Panc1 (cell line): ENCODE results near the gene GFI1B. TPM values are rescaled to one million over a fixed set of nuclear protein-coding genes. Genes with fewer than 3 reads are reported as not detected.

Source experiments
- ATAC-seq: fragments of 200-7000 bp; cut with Tn5 transposase; 2 replicates; pipeline ENCODE4 v1.9.1; 2020; ENCODE audit warnings: mild to moderate bottlenecking, moderate library complexity
- BruUV-seq: library from RNA; stranded (reverse); fragments of 400-500 nt; replicated peaks from 2 replicates; lab custom pipeline; 2021; lab: Mats Ljungman, UMichigan
- CTCF ChIA-PET: fragments of 300-600 bp; sonication (Branson Sonifier 250); formaldehyde crosslinking; loops from one replicate; lab custom pipeline; 2022; ENCODE audit warnings: antibody characterized with exemption; lab: Charles Lee
- POLR2A ChIA-PET: fragments of 300-600 bp; sonication (Branson Sonifier 250); formaldehyde crosslinking; loops from one replicate; lab custom pipeline; 2022; ENCODE audit warnings: antibody characterized with exemption; lab: Charles Lee
- DNase-seq: peaks from one replicate; pipeline ENCODE4 v3.0.0-alpha.2; 2010; ENCODE audit warnings: low read depth, low spot score
- H3K27ac ChIP-seq: 2 replicates; pipeline ENCODE4 v1.5.1; 2011; ENCODE audit warnings: mild to moderate bottlenecking, low read length, inconsistent platforms
- H3K27me3 ChIP-seq: fragments of 200-500 bp; sonication (Bioruptor generic); 2 replicates; pipeline ENCODE4 v1.6.0; 2014; ENCODE audit warnings: low read length, inconsistent platforms; ENCODE audit not compliant: control insufficient read depth, insufficient read depth
- H3K36me3 ChIP-seq: fragments of 200-500 bp; sonication (Bioruptor generic); 2 replicates; pipeline ENCODE4 v1.5.1; 2014; ENCODE audit warnings: inconsistent platforms, mild to moderate bottlenecking, low read length, moderate library complexity; ENCODE audit not compliant: control insufficient read depth, insufficient read depth
- H3K4me1 ChIP-seq: 2 replicates; pipeline ENCODE4 v1.5.1; 2011; ENCODE audit warnings: inconsistent platforms, mild to moderate bottlenecking, low read length, moderate library complexity; ENCODE audit not compliant: control insufficient read depth, insufficient read depth
- H3K4me3 ChIP-seq, 2 experiments: 2 replicates each; pipeline ENCODE4 v1.5.1; 2011 to 2012; ENCODE audit warnings: low read depth in 2 of 2, low read length in 2 of 2, mild to moderate bottlenecking in 2 of 2, inconsistent platforms in 1 of 2, moderate library complexity in 1 of 2
- H3K9me3 ChIP-seq: fragments of 200-500 bp; sonication (Bioruptor generic); 2 replicates; pipeline ENCODE4 v1.5.1; 2014; ENCODE audit warnings: low read depth, mild to moderate bottlenecking, inconsistent platforms, low read length, moderate library complexity; ENCODE audit not compliant: control insufficient read depth, insufficient read depth
- POLR2AphosphoS5 ChIP-seq: IDR thresholded peaks from 2 replicates; pipeline ENCODE4 v1.6.1; 2012; ENCODE audit warnings: mild to moderate bottlenecking, low read depth, low read length, moderate library complexity
- SIN3A ChIP-seq: IDR thresholded peaks from 2 replicates; pipeline ENCODE4 v1.6.1; 2012; ENCODE audit warnings: low read depth, mild to moderate bottlenecking, low read length, moderate library complexity, borderline replicate concordance; ENCODE audit not compliant: insufficient read depth
- TCF7L2 ChIP-seq: IDR thresholded peaks from 2 replicates; pipeline ENCODE4 v1.6.1; 2011; ENCODE audit warnings: mild to moderate bottlenecking, low read depth, low read length, inconsistent platforms
- in situ Hi-C: cut with HindIII; loops from 2 replicates; pipeline ENCODE4 v1.10.0; 2016; ENCODE audit warnings: low sequenced_read_pairs, low pct_unique_long_range_greater_than_20kb
- intact Hi-C: fragments of 100-400 bp; cut with micrococcal nuclease; formaldehyde crosslinking; loops from one replicate; pipeline ENCODE4 v1.10.0; 2022; ENCODE audit not compliant: unreplicated experiment
- total RNA-seq: library from RNA; stranded (reverse); gene quantifications from one replicate; pipeline ENCODE4 v1.2.1, GENCODE V29; 2021; ENCODE audit not compliant: unreplicated experiment
- TF ChIP-seq, protein P1 (sequence below): fragments of 450-650 bp; IDR thresholded peaks from 2 replicates; pipeline ENCODE4 v1.5.1; 2017; ENCODE audit warnings: mild to moderate bottlenecking
- TF ChIP-seq, protein P2 (sequence below), 2 experiments: IDR thresholded peaks; 2 replicates each; pipeline ENCODE4 v1.6.1; 2011 to 2012; ENCODE audit warnings: low read depth in 2 of 2, control low read depth in 1 of 2, low read length in 1 of 2, mild to moderate bottlenecking in 1 of 2, moderate library complexity in 1 of 2; ENCODE audit not compliant: insufficient read depth in 1 of 2

Gene GFI1B
- total RNA-seq, 1 experiment from 2014 or later: 0.08 TPM

DNA sequence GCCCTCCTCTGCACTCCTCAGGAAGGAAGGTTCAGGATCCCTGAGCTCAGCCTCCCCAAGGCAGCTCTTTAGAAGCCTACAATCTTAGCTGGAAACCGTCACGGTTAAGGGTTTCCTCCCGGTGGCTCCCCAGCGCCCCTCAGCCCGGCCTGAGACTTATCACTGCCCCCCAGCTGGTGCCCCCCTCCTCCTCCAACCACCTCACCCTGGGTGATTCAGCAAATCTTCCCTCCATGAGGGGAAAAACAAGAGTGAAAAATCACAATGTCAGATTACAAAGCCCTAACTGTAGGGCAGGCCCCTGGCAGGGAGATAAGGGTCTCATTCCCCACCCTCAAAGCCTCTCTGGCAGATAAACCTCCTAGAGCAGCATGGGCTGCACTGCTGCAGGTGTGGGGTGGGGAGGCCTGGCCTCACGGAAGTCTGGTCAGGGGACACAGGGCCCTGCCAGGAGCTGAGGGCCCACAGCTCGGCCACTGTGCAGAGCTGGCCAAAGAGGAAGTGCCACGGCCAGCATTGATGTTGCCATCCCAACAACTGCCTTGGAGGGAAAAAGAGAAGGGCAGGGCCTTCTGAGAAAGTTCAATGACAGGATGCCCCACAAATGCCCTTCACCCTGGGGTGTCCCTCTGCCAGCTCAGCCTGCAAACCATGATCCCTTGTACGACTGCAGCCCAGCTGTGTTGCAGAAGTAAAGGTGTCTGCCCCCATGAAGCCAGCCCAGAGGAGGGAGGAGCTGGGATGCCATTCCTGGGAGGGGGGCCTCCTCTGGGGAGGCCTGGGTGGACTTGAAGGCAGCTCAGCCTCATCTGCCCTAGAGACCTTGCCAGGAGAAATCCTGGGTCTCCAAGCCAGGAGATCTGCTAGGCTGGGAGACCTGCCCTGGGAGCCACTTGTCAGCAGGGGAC lies 25.9 kb downstream of the GFI1B start:
- H3K9me3 ChIP-seq: no peaks in the 10 kb centered on the region
- ChIA-PET CTCF (interaction anchor here (0.5 kb wide), 1 partner anchor 418 kb away, joined by 12 read pairs; no protein-coding TSS in a partner anchor), POLR2A (no interaction called here)
- in situ Hi-C loops: no loop called here
- no TSS peak for BruUV-seq
- intact Hi-C loops: no loop called here
- no peaks in the 10 kb centered on the region for H3K4me1 ChIP-seq
- H3K27ac ChIP-seq: no peak overlapping the region
- DNase-seq (no peak), ATAC-seq (no peak)
- no peaks in the 10 kb centered on the region for H3K27me3 ChIP-seq
- no peak for TF ChIP-seq POLR2AphosphoS5
- H3K4me3 ChIP-seq: no peak overlapping the region
- no peaks in the 10 kb centered on the region for H3K36me3 ChIP-seq

DNA sequence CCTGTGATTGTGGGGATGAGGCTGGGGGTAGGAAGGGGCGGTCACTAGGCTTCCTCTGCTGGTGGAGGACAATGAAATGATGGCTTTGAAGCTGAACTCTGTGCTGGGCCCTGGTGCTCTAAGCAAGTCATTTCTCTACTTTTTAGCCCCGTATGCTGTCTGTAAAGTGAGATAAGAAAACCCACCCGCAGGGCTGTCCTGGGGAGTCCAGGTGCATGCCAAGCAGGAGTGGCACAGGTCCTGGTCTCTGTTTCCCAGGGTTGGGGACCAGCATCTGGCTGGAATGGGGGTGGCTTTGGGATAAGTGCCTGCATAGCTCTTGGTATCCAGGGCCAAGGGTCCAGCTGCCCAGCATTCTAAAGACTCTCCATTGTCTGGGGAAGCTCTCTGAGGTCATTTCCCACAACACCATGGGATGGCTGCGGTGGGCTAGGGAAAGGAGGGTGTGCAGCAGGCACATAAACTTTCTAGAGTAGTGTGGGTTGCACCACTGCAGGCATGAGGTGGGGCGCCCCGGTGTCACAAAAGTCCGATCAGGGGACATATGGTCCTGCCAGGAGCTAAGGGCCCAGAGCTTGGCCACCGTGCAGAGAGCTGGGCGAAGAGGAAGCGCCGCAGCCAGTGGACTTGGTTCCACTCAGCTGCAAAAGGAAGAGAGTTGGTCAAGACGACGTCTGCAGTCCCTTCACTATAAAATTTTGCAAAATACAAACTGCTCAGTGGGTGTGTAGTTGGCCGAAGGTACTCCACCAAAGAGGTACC lies 26.7 kb downstream of the GFI1B start:
- H3K27me3 ChIP-seq: no peaks in the 10 kb centered on the region
- H3K4me1 ChIP-seq: no peaks in the 10 kb centered on the region
- ChIA-PET CTCF (interaction anchor here (0.5 kb wide), 1 partner anchor 418 kb away, joined by 12 read pairs; no protein-coding TSS in a partner anchor), POLR2A (no interaction called here)
- TF ChIP-seq POLR2AphosphoS5: no peak
- no peak overlapping the region for H3K27ac ChIP-seq
- DNase-seq: no peak
- no peak overlapping the region for H3K4me3 ChIP-seq
- ATAC-seq: no peak
- intact Hi-C loops: no loop called here
- in situ Hi-C loops: no loop called here
- no TSS peak for BruUV-seq
- no peaks in the 10 kb centered on the region for H3K36me3 ChIP-seq
- no peaks in the 10 kb centered on the region for H3K9me3 ChIP-seq

DNA sequence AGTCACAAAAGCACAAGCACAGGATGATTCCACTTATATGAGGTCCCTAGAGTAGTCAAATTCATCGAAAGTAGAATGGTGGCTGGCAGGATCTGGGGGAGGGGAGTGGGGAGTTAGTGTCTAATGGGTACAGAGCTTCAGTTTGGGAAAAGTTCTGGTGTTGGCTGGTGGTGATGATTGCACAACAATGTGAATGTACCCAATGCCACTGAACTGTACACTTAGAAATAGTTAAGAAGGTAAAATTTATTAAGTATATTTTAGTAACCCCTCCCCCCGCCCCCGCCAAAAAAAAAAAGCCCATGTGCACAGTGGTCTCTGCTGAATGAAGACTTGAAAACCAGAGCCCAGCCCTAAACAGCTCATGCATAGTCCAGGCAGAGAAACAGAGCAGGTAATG lies 27.5 kb downstream of the GFI1B start:
- Histone ChIP-seq H3K27me3 (no peaks in the 10 kb centered on the region), H3K4me1 (no peaks in the 10 kb centered on the region), H3K9me3 (no peaks in the 10 kb centered on the region), H3K4me3 (no peak overlapping the region), H3K36me3 (no peaks in the 10 kb centered on the region), H3K27ac (no peak overlapping the region)
- intact Hi-C loops: no loop called here
- TF ChIP-seq POLR2AphosphoS5 (no peak), TCF7L2 (no peak), SIN3A (no peak)
- TF ChIP-seq, protein P1, sequence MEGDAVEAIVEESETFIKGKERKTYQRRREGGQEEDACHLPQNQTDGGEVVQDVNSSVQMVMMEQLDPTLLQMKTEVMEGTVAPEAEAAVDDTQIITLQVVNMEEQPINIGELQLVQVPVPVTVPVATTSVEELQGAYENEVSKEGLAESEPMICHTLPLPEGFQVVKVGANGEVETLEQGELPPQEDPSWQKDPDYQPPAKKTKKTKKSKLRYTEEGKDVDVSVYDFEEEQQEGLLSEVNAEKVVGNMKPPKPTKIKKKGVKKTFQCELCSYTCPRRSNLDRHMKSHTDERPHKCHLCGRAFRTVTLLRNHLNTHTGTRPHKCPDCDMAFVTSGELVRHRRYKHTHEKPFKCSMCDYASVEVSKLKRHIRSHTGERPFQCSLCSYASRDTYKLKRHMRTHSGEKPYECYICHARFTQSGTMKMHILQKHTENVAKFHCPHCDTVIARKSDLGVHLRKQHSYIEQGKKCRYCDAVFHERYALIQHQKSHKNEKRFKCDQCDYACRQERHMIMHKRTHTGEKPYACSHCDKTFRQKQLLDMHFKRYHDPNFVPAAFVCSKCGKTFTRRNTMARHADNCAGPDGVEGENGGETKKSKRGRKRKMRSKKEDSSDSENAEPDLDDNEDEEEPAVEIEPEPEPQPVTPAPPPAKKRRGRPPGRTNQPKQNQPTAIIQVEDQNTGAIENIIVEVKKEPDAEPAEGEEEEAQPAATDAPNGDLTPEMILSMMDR: no peak
- TF ChIP-seq, protein P2, sequence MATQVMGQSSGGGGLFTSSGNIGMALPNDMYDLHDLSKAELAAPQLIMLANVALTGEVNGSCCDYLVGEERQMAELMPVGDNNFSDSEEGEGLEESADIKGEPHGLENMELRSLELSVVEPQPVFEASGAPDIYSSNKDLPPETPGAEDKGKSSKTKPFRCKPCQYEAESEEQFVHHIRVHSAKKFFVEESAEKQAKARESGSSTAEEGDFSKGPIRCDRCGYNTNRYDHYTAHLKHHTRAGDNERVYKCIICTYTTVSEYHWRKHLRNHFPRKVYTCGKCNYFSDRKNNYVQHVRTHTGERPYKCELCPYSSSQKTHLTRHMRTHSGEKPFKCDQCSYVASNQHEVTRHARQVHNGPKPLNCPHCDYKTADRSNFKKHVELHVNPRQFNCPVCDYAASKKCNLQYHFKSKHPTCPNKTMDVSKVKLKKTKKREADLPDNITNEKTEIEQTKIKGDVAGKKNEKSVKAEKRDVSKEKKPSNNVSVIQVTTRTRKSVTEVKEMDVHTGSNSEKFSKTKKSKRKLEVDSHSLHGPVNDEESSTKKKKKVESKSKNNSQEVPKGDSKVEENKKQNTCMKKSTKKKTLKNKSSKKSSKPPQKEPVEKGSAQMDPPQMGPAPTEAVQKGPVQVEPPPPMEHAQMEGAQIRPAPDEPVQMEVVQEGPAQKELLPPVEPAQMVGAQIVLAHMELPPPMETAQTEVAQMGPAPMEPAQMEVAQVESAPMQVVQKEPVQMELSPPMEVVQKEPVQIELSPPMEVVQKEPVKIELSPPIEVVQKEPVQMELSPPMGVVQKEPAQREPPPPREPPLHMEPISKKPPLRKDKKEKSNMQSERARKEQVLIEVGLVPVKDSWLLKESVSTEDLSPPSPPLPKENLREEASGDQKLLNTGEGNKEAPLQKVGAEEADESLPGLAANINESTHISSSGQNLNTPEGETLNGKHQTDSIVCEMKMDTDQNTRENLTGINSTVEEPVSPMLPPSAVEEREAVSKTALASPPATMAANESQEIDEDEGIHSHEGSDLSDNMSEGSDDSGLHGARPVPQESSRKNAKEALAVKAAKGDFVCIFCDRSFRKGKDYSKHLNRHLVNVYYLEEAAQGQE (IDR thresholded peaks at IDR 0.05; ENCODE audit: insufficient read depth in 1 of 2, low read depth in 2 of 2, low read length in 1 of 2): no peak
- POLR2A ChIA-PET: no interaction called here
- CTCF ChIA-PET: no interaction called here
- ATAC-seq (no peak), DNase-seq (no peak)
- in situ Hi-C loops: no loop called here
- no TSS peak for BruUV-seq
